Fibroblast of lung (primary cell): Measurements from ENCODE around the gene KIF2A. TPM values are rescaled to one million over a fixed set of nuclear protein-coding genes. Genes with fewer than 3 reads are reported as not detected.

Experiments used
- DNase-seq, 2 donors: peaks; one replicate each; pipeline versions ENCODE4 v3.0.0 to v3.0.0-alpha.2; 2010; ENCODE audit warnings: low read depth in 2 of 2
- H2AFZ ChIP-seq: 2 replicates; pipeline ENCODE4 v1.5.1; 2012; ENCODE audit warnings: low read length, control low read depth, inconsistent platforms
- H3K27ac ChIP-seq: 2 replicates; pipeline ENCODE4 v1.5.1; 2011; ENCODE audit warnings: low read length, control low read depth; ENCODE audit not compliant: insufficient read depth
- H3K27me3 ChIP-seq: 2 replicates; pipeline ENCODE4 v1.5.1; 2011; ENCODE audit warnings: mild to moderate bottlenecking, low read length; ENCODE audit not compliant: control insufficient read depth, insufficient read depth
- H3K36me3 ChIP-seq: 2 replicates; pipeline ENCODE4 v1.5.1; 2011; ENCODE audit warnings: low read length; ENCODE audit not compliant: control insufficient read depth, insufficient read depth
- H3K4me1 ChIP-seq: 2 replicates; pipeline ENCODE4 v1.5.1; 2011; ENCODE audit warnings: low read length; ENCODE audit not compliant: control insufficient read depth, insufficient read depth; ENCODE audit errors: extremely low read depth
- H3K4me2 ChIP-seq: 2 replicates; pipeline ENCODE4 v1.5.1; 2011; ENCODE audit warnings: low read length, control low read depth; ENCODE audit not compliant: insufficient read depth; ENCODE audit errors: extremely low read depth
- H3K4me3 ChIP-seq, 4 experiments: fragments of 200-600 bp in 1 of 4; sonication (generic) in 1 of 4; replicated peaks in 1 of 4; 2 replicates each; pipeline ENCODE4 v1.5.1; 2011 to 2016; ENCODE audit warnings: low read length in 4 of 4, low read depth in 3 of 4, mild to moderate bottlenecking in 3 of 4, control low read depth in 2 of 4, inconsistent platforms in 1 of 4, mixed read lengths in 1 of 4; ENCODE audit not compliant: insufficient read depth in 1 of 4; ENCODE audit errors: control extremely low read depth in 1 of 4
- H3K79me2 ChIP-seq: 2 replicates; pipeline ENCODE4 v1.5.1; 2012; ENCODE audit warnings: mild to moderate bottlenecking, low read length, inconsistent platforms; ENCODE audit not compliant: control insufficient read depth, insufficient read depth
- H3K9ac ChIP-seq: 2 replicates; pipeline ENCODE4 v1.5.1; 2011; ENCODE audit warnings: mild to moderate bottlenecking, low read length, control low read depth; ENCODE audit not compliant: insufficient read depth
- H3K9me3 ChIP-seq: 2 replicates; pipeline ENCODE4 v1.5.1; 2012; ENCODE audit warnings: low read depth, low read length; ENCODE audit not compliant: control insufficient read depth, insufficient read depth
- H4K20me1 ChIP-seq: 2 replicates; pipeline ENCODE4 v1.5.1; 2011; ENCODE audit warnings: low read length; ENCODE audit not compliant: control insufficient read depth, insufficient read depth; ENCODE audit errors: extremely low read depth
- CTCF ChIP-seq, 2 donors: IDR thresholded peaks in 1 of 2; conservative IDR thresholded peaks in 1 of 2; 1 replicate in 1 of 2; 2 replicates in 1 of 2; pipeline ENCODE4 v1.5.1; 2011 to 2012; ENCODE audit warnings: low read length in 2 of 2, control low read depth in 1 of 2, inconsistent platforms in 1 of 2, low read depth in 1 of 2, mild to moderate bottlenecking in 1 of 2
- EZH2 ChIP-seq: IDR thresholded peaks from 2 replicates; pipeline ENCODE4 v1.5.1; 2012; ENCODE audit warnings: low read length, control low read depth, mild to moderate bottlenecking; ENCODE audit errors: missing control alignments
- polyA plus RNA-seq, 2 donors: library from polyadenylated mRNA; depleted of rRNA in 1 of 2; stranded (reverse) in 1 of 2; unstranded in 1 of 2; fragments of >200 nt; gene quantifications; 2 replicates each; pipeline ENCODE4 v1.2.1, GENCODE V29; 2011 to 2012; ENCODE audit warnings: missing spikeins in 1 of 2
- total RNA-seq: library from RNA; depleted of rRNA; stranded (reverse); fragments of >200 nt; gene quantifications from 2 replicates; pipeline ENCODE4 v1.2.1, GENCODE V29; 2014

The KIF2A gene
- total and polyA plus RNA-seq, 2 donors (not counting 1 experiment from before 2014, with no cell fraction given): 43.7 to 59.3 TPM

GRCh38 chr5:62431735-62432620, 126.0 kb downstream of the KIF2A start:
- no peaks in the 10 kb centered on the region for H3K27me3 ChIP-seq
- no peaks in the 10 kb centered on the region for H3K9me3 ChIP-seq
- no peaks in the 10 kb centered on the region for H4K20me1 ChIP-seq
- no peaks in the 10 kb centered on the region for H3K4me1 ChIP-seq
- DNase-seq: peak in 1 of 2 donors; percentile 45
- no peak overlapping the region for H3K4me2 ChIP-seq
- H2AFZ ChIP-seq: no peak overlapping the region
- H3K9ac ChIP-seq: no peak overlapping the region
- no peak overlapping the region for H3K4me3 ChIP-seq
- H3K79me2 ChIP-seq: peaks cover 26% of the 10 kb centered on the region
- no peaks in the 10 kb centered on the region for H3K36me3 ChIP-seq
- TF ChIP-seq EZH2 (no peak), CTCF (conservative IDR thresholded peaks at IDR 0.05 in 1 of 2, IDR thresholded peaks at IDR 0.05 in 1 of 2; ENCODE audit: low read depth in 1 of 2, low read length in 2 of 2) (no peak)
- H3K27ac ChIP-seq: no peak overlapping the region

GRCh38 chr5:62432621-62433064, 126.6 kb downstream of the KIF2A start:
- Histone ChIP-seq H3K79me2 (peaks cover 23% of the 10 kb centered on the region), H3K4me1 (no peaks in the 10 kb centered on the region), H3K36me3 (no peaks in the 10 kb centered on the region), H3K4me2 (no peak overlapping the region), H3K9ac (no peak overlapping the region), H3K9me3 (no peaks in the 10 kb centered on the region), H2AFZ (no peak overlapping the region), H3K27ac (no peak overlapping the region), H3K4me3 (no peak overlapping the region), H4K20me1 (no peaks in the 10 kb centered on the region), H3K27me3 (no peaks in the 10 kb centered on the region)
- TF ChIP-seq CTCF (conservative IDR thresholded peaks at IDR 0.05 in 1 of 2, IDR thresholded peaks at IDR 0.05 in 1 of 2; ENCODE audit: low read depth in 1 of 2, low read length in 2 of 2): no peak
- TF ChIP-seq EZH2: no peak
- no peak for DNase-seq

Other genes with a start within 250 kb of the KIF2A start
- 20.8 and 26.4 TPM in 2 replicates for gene DIMT1, start 97.7 kb downstream of the KIF2A start, total RNA-seq
- gene DIMT1, start 97.7 kb downstream of the KIF2A start, polyA plus RNA-seq: 40.2 and 41.3 TPM in 2 replicates
- gene IPO11, start 106.6 kb downstream of the KIF2A start, total RNA-seq: 23.6 and 28.2 TPM in 2 replicates
- gene IPO11, start 106.6 kb downstream of the KIF2A start, polyA plus RNA-seq: 19.9 and 20.2 TPM in 2 replicates